K562 (cell line): ENCODE measurements around the gene IGSF23. TPM values are rescaled to one million over a fixed set of nuclear protein-coding genes. Genes with fewer than 3 reads are reported as not detected.

Experiments
- ATAC-seq: fragments of 200-7000 bp; cut with Tn5 transposase; 3 replicates; pipeline ENCODE4 v1.9.1; 2020; ENCODE audit warnings: moderate library complexity
- BruUV-seq: library from RNA; stranded (reverse); fragments of 400-500 nt; replicated peaks from 2 replicates; lab custom pipeline; 2021; lab: Mats Ljungman, UMichigan
- CTCF ChIA-PET: fragments of 300-600 bp; formaldehyde crosslinking; extraction: SDS; loops from one replicate; lab custom pipeline; 2021; ENCODE audit warnings: low intra/inter-chr PET ratio; lab: Yijun Ruan, JAX
- POLR2A ChIA-PET: fragments of 300-600, 350-650 bp; sonication (Branson Sonifier 250); formaldehyde crosslinking; extraction: SDS; loops from one replicate; lab custom pipeline; 2021; ENCODE audit warnings: antibody characterized with exemption, inconsistent platforms; lab: Yijun Ruan, JAX
- DNase-seq, 4 experiments: peaks; one replicate each; pipeline versions ENCODE4 v3.0.0 to v3.0.0-alpha.2; 2011 to 2018; ENCODE audit warnings: low spot score in 3 of 4, mixed read lengths in 3 of 4; ENCODE audit errors: extremely low read depth in 1 of 4
- FAIRE-seq: peaks from 2 replicates; lab custom pipeline; 2011; peaks lifted over from hg19 to GRCh38; lab: Jason Lieb, UNC
- H2AFZ ChIP-seq: 2 replicates; pipeline ENCODE4 v1.6.0; 2011; ENCODE audit warnings: low read depth, low read length, control low read depth, inconsistent platforms
- H3K27ac ChIP-seq: fragments of 200-600 bp; 3 replicates; pipeline ENCODE4 v1.8.0; 2011; ENCODE audit warnings: low read depth, mild to moderate bottlenecking, control low read depth, inconsistent platforms, low read length, moderate library complexity, mixed read lengths; ENCODE audit errors: extremely low read depth
- H3K27me3 ChIP-seq, 2 experiments: fragments of 300-600 bp in 1 of 2; 2 replicates in 1 of 2; 3 replicates in 1 of 2; pipeline versions ENCODE4 v1.6.0 to v1.8.0; 2011; ENCODE audit warnings: inconsistent platforms in 2 of 2, low read length in 2 of 2, mild to moderate bottlenecking in 1 of 2, mixed read lengths in 1 of 2, moderate library complexity in 1 of 2; ENCODE audit not compliant: control insufficient read depth in 2 of 2, insufficient read depth in 2 of 2
- H3K36me3 ChIP-seq: fragments of 300-600 bp; 3 replicates; pipeline ENCODE4 v1.8.0; 2011; ENCODE audit warnings: mild to moderate bottlenecking, low read length, inconsistent platforms; ENCODE audit not compliant: control insufficient read depth, insufficient read depth
- H3K4me1 ChIP-seq, 2 experiments: fragments of 200-600 bp in 1 of 2; replicated peaks in 1 of 2; 2 replicates in 1 of 2; 3 replicates in 1 of 2; pipeline versions ENCODE4 v1.5.1 to v1.8.0; 2011; ENCODE audit warnings: inconsistent platforms in 2 of 2, low read length in 2 of 2, mild to moderate bottlenecking in 1 of 2, mixed read lengths in 1 of 2, moderate library complexity in 1 of 2; ENCODE audit not compliant: control insufficient read depth in 2 of 2, insufficient read depth in 2 of 2
- H3K4me2 ChIP-seq: 2 replicates; pipeline ENCODE4 v1.6.1; 2011; ENCODE audit warnings: low read length, control low read depth, inconsistent platforms, mixed read lengths; ENCODE audit not compliant: insufficient read depth
- H3K4me3 ChIP-seq: fragments of 200-600 bp; sonication (generic), shearing (Covaris generic); 2 replicates; pipeline ENCODE4 v1.5.1; 2016; ENCODE audit warnings: control low read depth, inconsistent platforms
- H3K79me2 ChIP-seq: fragments of 200-600 bp; 3 replicates; pipeline ENCODE4 v1.8.0; 2011; ENCODE audit warnings: low read length, inconsistent platforms; ENCODE audit not compliant: control insufficient read depth, insufficient read depth
- H3K9ac ChIP-seq, 2 experiments: 2 replicates each; pipeline versions ENCODE4 v1.6.0 to v1.6.1; 2011; ENCODE audit warnings: low read depth in 2 of 2, low read length in 2 of 2, control low read depth in 1 of 2, inconsistent platforms in 1 of 2, mild to moderate bottlenecking in 1 of 2, mixed read lengths in 1 of 2; ENCODE audit not compliant: insufficient read depth in 1 of 2
- H3K9me1 ChIP-seq: one replicate; pipeline ENCODE4 v1.6.0; 2011; ENCODE audit warnings: inconsistent platforms, mild to moderate bottlenecking, low read length, moderate library complexity; ENCODE audit not compliant: control insufficient read depth, insufficient read depth
- H3K9me3 ChIP-seq: replicated peaks from 2 replicates; pipeline ENCODE4 v1.5.1; 2011; ENCODE audit warnings: low read depth, low read length, inconsistent platforms; ENCODE audit not compliant: control insufficient read depth, insufficient read depth
- H4K20me1 ChIP-seq: replicated peaks from 2 replicates; pipeline ENCODE4 v1.6.1; 2011; ENCODE audit warnings: low read length, inconsistent platforms, mixed read lengths; ENCODE audit not compliant: control insufficient read depth, insufficient read depth
- BCOR ChIP-seq: fragments of 450-650 bp; IDR thresholded peaks from 2 replicates; pipeline ENCODE4 v1.6.1; 2016
- BRF1 ChIP-seq: IDR thresholded peaks from 3 replicates; pipeline ENCODE4 v1.6.1; 2011; ENCODE audit warnings: borderline replicate concordance, mild to moderate bottlenecking; ENCODE audit not compliant: insufficient read length; ENCODE audit errors: extremely low read depth
- CC2D1A ChIP-seq: fragments of 450-650 bp; IDR thresholded peaks from 2 replicates; pipeline ENCODE4 v1.6.1; 2017; ENCODE audit warnings: mild to moderate bottlenecking
- HLTF ChIP-seq: fragments of 450-650 bp; IDR thresholded peaks from 2 replicates; pipeline ENCODE4 v1.6.1; 2016
- KDM1A ChIP-seq, 2 experiments: fragments of 450-650 bp; IDR thresholded peaks; 2 replicates each; pipeline ENCODE4 v1.6.1; 2016; ENCODE audit warnings: mild to moderate bottlenecking in 2 of 2
- MBD2 ChIP-seq: sonication (generic); IDR thresholded peaks from 2 replicates; pipeline ENCODE4 v1.6.1; 2016; ENCODE audit warnings: low read depth, borderline replicate concordance
- MECOM ChIP-seq: fragments of 250-450 bp; sonication (Bioruptor Pico); IDR thresholded peaks from 2 replicates; pipeline ENCODE4 v1.8.0; 2022; ENCODE audit warnings: inconsistent platforms
- NFIC ChIP-seq: fragments of 450-650 bp; IDR thresholded peaks from 2 replicates; pipeline ENCODE4 v1.6.1; 2017; ENCODE audit warnings: mild to moderate bottlenecking, inconsistent platforms
- POLR2H ChIP-seq: IDR thresholded peaks from 2 replicates; pipeline ENCODE4 v1.6.1; 2016; ENCODE audit warnings: missing genetic modification characterization, low read depth, mild to moderate bottlenecking, control low read depth, missing compliant biosample characterization, moderate library complexity
- RBM25 ChIP-seq: fragments of 200-400 bp; formaldehyde crosslinking; IDR thresholded peaks from 2 replicates; pipeline ENCODE4 v1.6.1; 2018; ENCODE audit warnings: low read length, low read depth, moderate library complexity; ENCODE audit not compliant: severe bottlenecking
- SLC30A9 ChIP-seq: fragments of 250-450 bp; sonication (Bioruptor Pico); IDR thresholded peaks from 2 replicates; pipeline ENCODE4 v1.8.0; 2022; ENCODE audit warnings: mild to moderate bottlenecking, moderate library complexity
- SNAPC5 ChIP-seq: fragments of 250-450 bp; sonication (Bioruptor Pico); IDR thresholded peaks from 2 replicates; pipeline ENCODE4 v1.8.0; 2021; ENCODE audit warnings: moderate library complexity, mild to moderate bottlenecking, inconsistent platforms
- TARDBP ChIP-seq: fragments of 450-650 bp; IDR thresholded peaks from 2 replicates; pipeline ENCODE4 v1.6.1; 2016
- WHSC1 ChIP-seq: IDR thresholded peaks from one replicate; pipeline ENCODE4 v1.6.1; 2012; ENCODE audit warnings: low read length, control low read depth, inconsistent platforms
- ZC3H4 ChIP-seq: sonication (generic); formaldehyde crosslinking; IDR thresholded peaks from 2 replicates; pipeline ENCODE4 v1.9.0; 2021; ENCODE audit warnings: missing genetic modification reagents, borderline replicate concordance
- ZFP36 ChIP-seq: fragments of 150-350 bp; IDR thresholded peaks from 2 replicates; pipeline ENCODE4 v1.6.1; 2018; ENCODE audit warnings: low read length, low read depth; ENCODE audit not compliant: partially characterized antibody
- ZNF384 ChIP-seq: IDR thresholded peaks from 2 replicates; pipeline ENCODE4 v1.6.1; 2012; ENCODE audit warnings: low read depth, low read length, improper control_type of control experiment
- WGBS: fragments of 100-300 bp; shearing (Covaris generic); methylation state at CpG from one replicate; pipeline ENCODE4 v1.1.6; 2016; ENCODE audit warnings: low coverage, mixed read lengths; ENCODE audit not compliant: insufficient coverage; ENCODE audit errors: missing lambda C conversion rate; 5-methylcytosine and 5-hydroxymethylcytosine counted together
- in situ Hi-C: fragments of 300-500 bp; cut with MboI; formaldehyde crosslinking; loops from 4 replicates; pipeline ENCODE4 v1.15.0; 2018; ENCODE audit warnings: inconsistent platforms, mixed read lengths
- intact Hi-C: fragments of 100-400 bp; cut with micrococcal nuclease; formaldehyde crosslinking; loops from 2 replicates; pipeline ENCODE4 v1.14.2; 2022
- polyA plus RNA-seq, 8 experiments: library from polyadenylated mRNA; depleted of rRNA in 4 of 8; stranded (reverse) in 5 of 8; unstranded in 3 of 8; fragments of >200 nt; fragmentation: Nextera tagmentation in 2 of 8; fragmentation: Illumina TruSeq in 1 of 8; extraction: Ambion mirVana in 2 of 8; extraction: Trizol in 1 of 8; gene quantifications; 2 replicates each; pipeline versions ENCODE4 v1.2.1 to v1.2.3, GENCODE V29; 2011 to 2014; ENCODE audit warnings: inconsistent platforms in 1 of 8, missing spikeins in 1 of 8
- total RNA-seq, 7 experiments: library from RNA; depleted of rRNA in 6 of 7; stranded (reverse); fragments of >200 nt in 6 of 7; fragmentation: Illumina TruSeq in 2 of 7; extraction: Trizol in 2 of 7; gene quantifications; 2 replicates each; pipeline versions ENCODE4 v1.2.1 to v1.2.3, GENCODE V29; 2011 to 2021; ENCODE audit warnings: low replicate concordance in 1 of 7
- TF ChIP-seq, protein P1 (sequence below): fragments of 450-650 bp; IDR thresholded peaks from 2 replicates; pipeline ENCODE4 v1.6.1; 2016; ENCODE audit warnings: low read depth

IGSF23 gene
- total and polyA plus RNA-seq, 9 of the 15 experiments (the other 6 are each of a cell fraction or from before 2014, with no cell fraction given): not detected

DNA sequence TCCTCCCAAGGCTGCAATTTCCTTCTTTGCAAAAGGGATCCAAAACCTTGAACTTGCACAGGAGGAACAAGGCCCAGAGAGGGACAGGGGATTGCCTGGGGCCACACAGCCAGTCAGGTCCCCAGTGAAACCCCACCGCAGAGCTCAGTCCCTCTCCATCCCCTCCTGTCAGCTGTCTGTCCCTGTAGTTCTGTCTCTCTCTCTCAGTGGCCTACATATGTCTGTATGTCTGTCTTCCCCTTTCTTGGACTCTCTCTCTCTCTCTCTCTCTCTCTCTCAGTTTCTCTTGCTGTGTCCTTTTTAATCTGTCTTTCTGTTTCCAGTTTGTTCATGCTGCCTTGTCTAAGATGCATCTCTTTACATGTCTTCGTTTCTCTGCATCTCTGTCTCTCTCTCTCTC, 69.4 kb downstream of the IGSF23 start:
- ChIA-PET CTCF (interaction anchor here (0.6 kb wide), 1 partner anchor 22 kb away, joined by 4 read pairs; no protein-coding TSS in a partner anchor), POLR2A (interaction anchor here (0.6 kb wide), 1 partner anchor 106 kb away, joined by 3 read pairs; no protein-coding TSS in a partner anchor)
- H3K27me3 ChIP-seq: no peaks in the 10 kb centered on the region
- H3K9me1 ChIP-seq: no peaks in the 10 kb centered on the region
- no TSS peak for BruUV-seq
- no peaks in the 10 kb centered on the region for H3K79me2 ChIP-seq
- no peaks in the 10 kb centered on the region for H4K20me1 ChIP-seq
- H3K36me3 ChIP-seq: no peaks in the 10 kb centered on the region
- H3K9me3 ChIP-seq: no peaks in the 10 kb centered on the region
- no peak for ATAC-seq
- H3K4me3 ChIP-seq: no peak overlapping the region
- in situ Hi-C loops (no loop called here), intact Hi-C loops (loop anchor here (10.0 kb wide), 1 partner anchor 108 kb away; no protein-coding TSS in a partner anchor)
- 23% methylated on average over 2 of the region's 2 CpGs for WGBS
- no peak for DNase-seq
- peaks cover 6 to 13% of the 10 kb centered on the region in 2 experiments for H3K4me1 ChIP-seq
- no peak for FAIRE-seq
- H3K4me2 ChIP-seq: no peak overlapping the region
- H2AFZ ChIP-seq: no peak overlapping the region
- H3K27ac ChIP-seq: no peak overlapping the region
- no peak overlapping the region for H3K9ac ChIP-seq
- TF ChIP-seq ZNF384 (no peak), MBD2 (no peak), WHSC1 (no peak), MECOM (CRISPR knock-in tag) (no peak), SLC30A9 (CRISPR knock-in tag) (no peak), NFIC (peak; percentile 22; the same call in 1 of the 2 replicates), SNAPC5 (CRISPR knock-in tag) (no peak), POLR2H (tag) (no peak), ZFP36 (peak; percentile 85), KDM1A (IDR thresholded peaks at IDR 0.05) (0 out of 4 replicates have a peak, but pooled peaks of 1 of the 2 experiments have one; percentile 34), BCOR (peak; percentile 37; the same call in 1 of the 2 replicates), RBM25 (peak; percentile 60), ZC3H4 (CRISPR knock-in tag) (no peak), HLTF (0 out of 2 replicates have a peak, but pooled peaks have one; percentile 28), TARDBP (no peak), CC2D1A (no peak), BRF1 (no peak)
- TF ChIP-seq, protein P1, sequence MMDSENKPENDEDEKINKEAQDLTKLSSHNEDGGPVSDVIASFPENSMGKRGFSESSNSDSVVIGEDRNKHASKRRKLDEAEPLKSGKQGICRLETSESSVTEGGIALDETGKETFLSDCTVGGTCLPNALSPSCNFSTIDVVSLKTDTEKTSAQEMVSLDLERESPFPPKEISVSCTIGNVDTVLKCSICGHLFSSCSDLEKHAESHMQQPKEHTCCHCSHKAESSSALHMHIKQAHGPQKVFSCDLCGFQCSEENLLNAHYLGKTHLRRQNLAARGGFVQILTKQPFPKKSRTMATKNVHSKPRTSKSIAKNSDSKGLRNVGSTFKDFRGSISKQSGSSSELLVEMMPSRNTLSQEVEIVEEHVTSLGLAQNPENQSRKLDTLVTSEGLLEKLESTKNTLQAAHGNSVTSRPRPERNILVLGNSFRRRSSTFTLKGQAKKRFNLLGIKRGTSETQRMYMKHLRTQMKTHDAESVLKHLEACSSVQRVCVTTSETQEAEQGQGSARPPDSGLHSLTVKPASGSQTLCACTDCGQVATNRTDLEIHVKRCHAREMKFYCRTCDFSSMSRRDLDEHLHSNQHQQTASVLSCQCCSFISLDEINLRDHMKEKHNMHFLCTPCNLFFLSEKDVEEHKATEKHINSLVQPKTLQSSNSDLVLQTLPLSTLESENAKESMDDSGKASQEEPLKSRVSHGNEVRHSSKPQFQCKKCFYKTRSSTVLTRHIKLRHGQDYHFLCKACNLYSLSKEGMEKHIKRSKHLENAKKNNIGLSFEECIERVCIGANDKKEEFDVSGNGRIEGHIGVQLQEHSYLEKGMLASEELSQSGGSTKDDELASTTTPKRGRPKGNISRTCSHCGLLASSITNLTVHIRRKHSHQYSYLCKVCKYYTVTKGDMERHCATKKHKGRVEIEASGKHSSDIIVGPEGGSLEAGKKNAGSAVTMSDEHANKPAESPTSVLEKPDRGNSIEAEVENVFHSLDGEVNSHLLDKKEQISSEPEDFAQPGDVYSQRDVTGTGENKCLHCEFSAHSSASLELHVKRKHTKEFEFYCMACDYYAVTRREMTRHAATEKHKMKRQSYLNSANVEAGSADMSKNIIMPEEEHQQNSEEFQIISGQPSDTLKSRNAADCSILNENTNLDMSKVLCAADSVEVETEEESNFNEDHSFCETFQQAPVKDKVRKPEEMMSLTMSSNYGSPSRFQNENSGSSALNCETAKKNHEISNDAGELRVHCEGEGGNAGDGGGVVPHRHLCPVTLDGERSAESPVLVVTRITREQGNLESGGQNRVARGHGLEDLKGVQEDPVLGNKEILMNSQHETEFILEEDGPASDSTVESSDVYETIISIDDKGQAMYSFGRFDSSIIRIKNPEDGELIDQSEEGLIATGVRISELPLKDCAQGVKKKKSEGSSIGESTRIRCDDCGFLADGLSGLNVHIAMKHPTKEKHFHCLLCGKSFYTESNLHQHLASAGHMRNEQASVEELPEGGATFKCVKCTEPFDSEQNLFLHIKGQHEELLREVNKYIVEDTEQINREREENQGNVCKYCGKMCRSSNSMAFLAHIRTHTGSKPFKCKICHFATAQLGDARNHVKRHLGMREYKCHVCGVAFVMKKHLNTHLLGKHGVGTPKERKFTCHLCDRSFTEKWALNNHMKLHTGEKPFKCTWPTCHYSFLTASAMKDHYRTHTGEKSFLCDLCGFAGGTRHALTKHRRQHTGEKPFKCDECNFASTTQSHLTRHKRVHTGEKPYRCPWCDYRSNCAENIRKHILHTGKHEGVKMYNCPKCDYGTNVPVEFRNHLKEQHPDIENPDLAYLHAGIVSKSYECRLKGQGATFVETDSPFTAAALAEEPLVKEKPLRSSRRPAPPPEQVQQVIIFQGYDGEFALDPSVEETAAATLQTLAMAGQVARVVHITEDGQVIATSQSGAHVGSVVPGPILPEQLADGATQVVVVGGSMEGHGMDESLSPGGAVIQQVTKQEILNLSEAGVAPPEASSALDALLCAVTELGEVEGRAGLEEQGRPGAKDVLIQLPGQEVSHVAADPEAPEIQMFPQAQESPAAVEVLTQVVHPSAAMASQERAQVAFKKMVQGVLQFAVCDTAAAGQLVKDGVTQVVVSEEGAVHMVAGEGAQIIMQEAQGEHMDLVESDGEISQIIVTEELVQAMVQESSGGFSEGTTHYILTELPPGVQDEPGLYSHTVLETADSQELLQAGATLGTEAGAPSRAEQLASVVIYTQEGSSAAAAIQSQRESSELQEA: 0 out of 2 replicates have a peak, but pooled peaks have one; percentile 27
